NK-92 (cell line): ENCODE results near the gene DTX4.
"Not testable (repeated sequence)": the region's sequence is repeated elsewhere in the genome, so short reads cannot be mapped to it uniquely, and the experiment has no call there.

ENCODE experiments used
- DNase-seq: peaks from one replicate; lab custom pipeline; 2025; ENCODE audit not compliant: unreplicated experiment; lab: John Stamatoyannopoulos, UW

The DTX4 gene

DNA sequence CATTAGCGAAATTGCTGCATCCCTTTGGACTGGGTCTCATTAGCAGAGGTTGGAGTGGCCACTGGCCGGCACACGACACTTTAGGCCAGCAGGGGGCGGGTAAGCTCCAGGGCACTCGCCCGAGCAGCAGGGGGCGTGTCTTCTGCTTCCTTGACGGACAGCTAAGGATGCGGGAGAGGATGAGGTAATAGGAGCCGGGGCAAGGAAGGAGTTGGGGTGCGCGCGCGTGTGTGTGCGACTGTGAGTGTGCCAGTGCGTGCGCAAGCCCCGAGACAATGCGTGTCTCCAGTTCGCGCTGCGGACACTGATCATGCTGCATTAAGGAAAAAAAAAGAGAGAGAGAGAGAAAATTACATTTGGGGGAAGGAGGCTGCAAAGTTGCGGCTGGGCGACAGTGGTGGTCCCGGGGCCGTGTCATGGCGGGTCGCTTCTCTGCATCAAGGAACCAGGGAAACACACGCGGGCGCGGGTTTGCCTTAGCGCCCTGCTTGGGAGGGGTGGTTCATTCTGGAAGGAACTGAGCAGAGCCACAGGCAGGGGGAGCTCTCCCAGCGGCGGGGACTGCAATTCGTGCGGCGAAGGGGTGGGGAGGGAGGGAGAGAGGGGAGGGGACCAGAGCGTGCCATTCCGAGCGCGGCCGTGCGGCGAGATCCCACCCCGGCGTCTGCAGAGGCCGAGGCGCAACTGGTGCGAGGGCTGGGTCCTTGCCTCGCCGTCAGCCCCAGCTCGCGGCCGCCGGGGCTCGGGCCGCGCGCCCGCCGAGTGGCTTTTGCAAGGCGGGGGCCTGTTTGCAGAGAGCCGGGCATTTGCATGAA, at the start of gene DTX4:
DTX4 (plus strand) TSS at position 625 of the 815 bp plus-strand sequence. CDS start 464 bp downstream, outside the sequence.
- no peak for DNase-seq

DNA sequence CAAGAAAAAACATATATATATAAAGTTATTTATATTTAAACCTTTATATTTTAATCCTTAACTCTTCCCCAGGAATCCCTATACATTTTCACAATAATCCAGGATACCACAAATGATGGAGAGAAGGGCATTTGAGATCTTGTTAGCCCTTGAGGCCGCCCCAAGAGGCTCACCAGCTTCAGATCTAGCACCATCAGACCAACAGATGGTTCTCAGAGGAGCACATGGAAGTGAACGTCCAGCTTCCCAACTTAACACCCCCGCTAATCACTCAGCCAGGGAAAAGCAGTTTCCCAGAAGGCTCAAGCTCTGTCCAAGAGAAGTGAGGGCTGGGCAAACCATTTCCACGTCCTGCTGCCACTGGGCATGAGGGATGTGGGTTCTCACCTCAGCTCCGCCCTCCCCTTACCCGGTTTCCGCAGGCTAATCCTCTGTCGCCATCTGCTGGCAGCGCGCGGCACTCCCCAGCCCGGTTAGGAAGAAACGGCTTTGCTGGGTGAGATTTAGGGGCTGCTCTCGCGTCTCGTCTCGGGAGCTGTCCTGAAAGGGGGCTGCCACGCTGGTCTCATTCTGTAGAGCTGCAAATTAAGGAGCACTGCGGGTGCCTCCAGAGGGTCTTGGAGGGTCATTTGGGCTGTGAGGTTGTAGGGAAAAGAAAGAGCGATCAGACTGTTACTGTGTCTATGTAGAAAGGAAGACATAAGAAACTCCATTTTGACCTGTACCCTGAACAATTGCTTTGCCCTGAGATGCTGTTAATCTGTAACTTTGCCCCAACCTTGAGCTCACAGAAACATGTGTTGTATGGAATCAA, 36.1 kb upstream of the DTX4 start:
- DNase-seq = no peak

DNA sequence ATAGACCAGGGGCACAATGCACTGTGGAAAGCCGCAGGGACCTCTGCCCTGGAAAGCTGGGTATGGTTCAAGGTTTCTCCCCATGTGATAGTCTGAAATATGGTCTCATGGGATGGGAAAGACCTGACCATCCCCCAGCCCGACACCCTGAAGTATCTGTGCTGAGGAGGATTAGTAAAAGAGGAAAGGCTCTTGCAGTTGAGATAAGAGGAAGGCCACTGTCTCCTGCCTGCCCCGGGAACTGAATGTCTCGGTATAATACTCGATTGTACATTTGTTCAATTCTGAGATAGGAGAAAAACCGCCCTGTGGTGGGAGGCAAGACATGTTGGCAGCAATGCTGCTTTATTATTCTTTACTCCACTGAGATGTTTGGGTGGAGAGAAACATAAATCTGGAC, 35.4 kb upstream of the DTX4 start:
- not testable (repeated sequence) for DNase-seq

DNA sequence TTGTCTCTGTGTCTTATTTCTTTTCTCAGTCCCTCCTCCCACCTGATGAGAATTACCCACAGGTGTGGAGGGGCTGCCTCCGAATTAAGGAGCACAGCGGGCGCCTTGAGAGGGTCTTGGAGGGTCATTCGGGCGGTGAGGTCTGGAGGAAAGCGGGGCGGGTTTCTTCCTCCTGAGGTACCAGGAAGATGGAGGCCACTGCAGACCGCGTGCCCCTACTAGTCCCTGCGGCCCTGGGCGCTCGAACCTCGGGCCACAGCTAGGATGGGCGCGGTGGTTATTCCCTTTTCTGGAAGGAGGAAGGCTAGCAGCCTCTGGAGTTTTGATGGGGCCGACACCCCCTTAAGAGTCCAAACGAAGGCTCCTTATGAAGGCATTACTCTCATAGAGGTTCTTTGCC, 34.7 kb upstream of the DTX4 start:
- DNase-seq = no peak

DNA sequence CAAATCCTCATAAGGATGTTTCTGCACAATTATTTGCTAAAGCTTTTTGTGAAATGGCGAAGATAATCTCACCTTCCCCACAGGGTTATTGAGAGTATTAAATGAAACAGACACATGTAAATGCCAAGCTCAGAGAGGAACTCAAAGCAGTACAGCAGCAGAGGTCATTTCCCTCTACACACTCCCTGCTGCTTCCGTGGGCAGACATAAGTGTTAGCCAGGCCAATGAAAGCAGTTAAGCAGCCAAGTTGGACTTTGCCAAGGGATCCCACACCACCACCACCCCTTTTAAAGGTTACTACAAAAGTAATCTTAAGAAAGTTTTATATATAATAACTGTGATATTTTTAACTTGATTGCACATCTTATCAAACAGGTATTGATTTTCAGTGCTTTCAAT, 33.3 kb upstream of the DTX4 start:
- no peak for DNase-seq

DNA sequence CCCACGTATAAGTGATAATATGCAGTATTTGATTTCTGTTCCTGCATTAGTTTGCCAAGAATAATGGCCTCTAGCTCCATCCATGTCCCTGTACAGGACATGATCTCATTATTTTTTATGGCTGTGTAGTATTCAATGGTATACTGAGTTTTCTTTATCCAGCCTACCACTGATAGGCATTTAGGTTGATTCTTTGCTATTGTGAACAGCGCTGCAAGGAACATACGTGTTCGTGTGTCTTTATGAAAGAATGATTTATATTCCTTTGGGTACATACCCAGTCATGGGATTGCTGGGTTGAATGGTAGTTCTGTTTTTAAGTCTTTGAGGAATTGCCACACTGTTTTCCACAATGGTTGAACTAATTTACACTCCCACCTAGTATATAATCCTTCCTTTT, 30.7 kb upstream of the DTX4 start:
- no peak for DNase-seq

DNA sequence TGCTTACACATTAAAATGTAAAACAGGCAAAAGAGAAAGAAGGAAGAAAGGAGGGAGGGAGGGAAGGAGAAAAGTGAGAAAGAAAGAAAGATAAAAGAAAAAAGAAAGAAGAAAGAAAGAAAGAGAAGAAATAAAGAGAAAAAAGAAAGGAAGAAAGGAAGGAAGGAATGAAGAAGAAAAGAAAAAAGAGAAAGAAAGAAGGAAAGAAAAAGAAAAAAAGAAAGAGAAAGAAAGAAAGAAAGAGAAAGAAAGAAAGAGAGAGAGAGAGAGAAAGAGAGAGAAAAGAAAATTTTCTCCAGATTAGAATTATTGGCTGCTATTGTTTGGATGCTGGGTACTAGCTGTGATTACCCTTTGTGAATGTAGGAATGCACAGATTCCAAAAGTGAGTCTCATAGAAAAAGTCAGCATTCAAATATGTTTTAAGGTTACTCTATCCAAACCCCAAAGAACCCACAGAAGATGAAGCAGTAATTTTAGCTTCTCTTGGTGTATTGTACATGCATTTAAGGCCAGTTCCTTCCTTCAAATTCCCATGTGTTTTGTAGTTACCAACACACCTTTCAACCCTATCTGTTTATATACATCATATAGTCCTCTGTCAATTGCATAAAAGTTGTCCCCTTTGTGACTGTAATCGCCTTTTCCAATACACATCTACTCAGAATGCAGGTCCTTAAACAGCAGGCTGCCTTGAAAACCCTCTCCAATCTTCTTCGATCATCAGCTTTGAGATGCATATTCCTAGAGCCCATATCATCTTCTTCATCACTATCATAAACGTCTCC, 30.1 kb upstream of the DTX4 start:
- DNase-seq = no peak

DNA sequence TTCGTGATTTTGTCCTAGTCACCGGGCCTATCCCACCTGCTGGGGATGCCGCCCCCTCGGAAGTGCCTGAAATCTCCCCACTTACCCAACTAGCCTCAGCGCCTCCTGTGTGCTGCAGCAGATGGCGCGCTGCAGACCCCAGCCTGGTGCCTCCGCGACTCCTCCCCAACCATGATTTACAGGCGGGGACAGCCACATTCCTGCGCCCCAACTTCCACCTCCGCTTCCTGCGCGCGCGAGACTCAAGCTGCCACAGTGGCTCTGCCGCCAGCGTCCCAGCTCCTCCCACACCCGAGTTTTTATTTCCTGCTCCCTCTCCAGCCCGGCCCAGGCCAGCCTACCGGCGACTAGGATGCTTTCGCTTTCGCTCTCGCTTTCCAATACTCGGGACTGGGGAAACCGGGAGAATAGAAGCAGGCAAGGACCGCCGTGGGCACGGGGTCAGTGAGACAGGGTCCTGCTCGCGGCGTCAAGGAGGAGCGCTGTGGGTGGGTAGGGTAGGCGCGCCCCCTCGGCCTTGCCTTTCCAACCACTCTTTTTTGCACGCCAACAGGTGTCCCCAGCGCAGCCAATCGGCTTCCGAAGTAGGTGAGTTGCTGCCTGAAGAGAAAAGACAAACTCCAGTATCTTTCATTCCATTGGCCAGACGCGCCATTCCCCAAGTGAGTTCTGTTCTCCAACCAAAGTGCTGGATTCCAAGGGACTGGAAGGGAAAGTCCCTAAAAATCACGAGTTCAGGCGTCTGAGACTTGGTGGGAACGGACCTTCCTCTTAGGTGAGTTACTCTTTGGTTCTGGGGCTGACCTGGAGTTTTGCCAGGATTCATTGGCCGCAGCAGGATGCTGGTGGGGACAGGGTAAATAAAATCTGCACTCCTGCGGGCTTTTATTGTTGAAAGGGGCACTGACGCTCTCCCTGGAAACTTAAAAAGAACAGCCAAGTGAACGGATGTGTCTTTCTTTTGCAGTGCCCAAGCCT, 29.1 kb upstream of the DTX4 start, which contains the start of gene FAM111A:
FAM111A (plus strand) TSS at position 327 of the 978 bp plus-strand sequence. CDS start 6,017 bp downstream, outside the sequence.
- DNase-seq = no peak

DNA sequence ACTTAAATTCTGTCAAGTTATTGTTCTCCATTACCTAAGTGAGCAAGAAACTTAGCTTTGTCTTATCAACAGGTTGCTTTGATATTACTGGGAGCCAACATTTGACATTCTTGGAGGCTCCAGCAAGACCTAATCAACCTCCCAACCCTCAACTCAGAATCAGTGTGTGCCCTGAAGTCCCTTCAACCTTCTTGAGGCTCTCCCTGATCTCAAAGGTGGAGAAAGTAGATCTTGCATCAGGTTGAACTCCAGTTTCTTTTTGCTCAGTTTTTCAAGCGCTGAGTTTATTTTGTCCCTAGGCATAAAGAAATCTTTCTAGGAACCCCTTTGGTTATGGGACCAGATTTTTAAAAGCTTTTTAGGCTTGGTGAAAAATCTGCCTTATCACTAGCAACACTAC, 27.8 kb upstream of the DTX4 start:
- no peak for DNase-seq

DNA sequence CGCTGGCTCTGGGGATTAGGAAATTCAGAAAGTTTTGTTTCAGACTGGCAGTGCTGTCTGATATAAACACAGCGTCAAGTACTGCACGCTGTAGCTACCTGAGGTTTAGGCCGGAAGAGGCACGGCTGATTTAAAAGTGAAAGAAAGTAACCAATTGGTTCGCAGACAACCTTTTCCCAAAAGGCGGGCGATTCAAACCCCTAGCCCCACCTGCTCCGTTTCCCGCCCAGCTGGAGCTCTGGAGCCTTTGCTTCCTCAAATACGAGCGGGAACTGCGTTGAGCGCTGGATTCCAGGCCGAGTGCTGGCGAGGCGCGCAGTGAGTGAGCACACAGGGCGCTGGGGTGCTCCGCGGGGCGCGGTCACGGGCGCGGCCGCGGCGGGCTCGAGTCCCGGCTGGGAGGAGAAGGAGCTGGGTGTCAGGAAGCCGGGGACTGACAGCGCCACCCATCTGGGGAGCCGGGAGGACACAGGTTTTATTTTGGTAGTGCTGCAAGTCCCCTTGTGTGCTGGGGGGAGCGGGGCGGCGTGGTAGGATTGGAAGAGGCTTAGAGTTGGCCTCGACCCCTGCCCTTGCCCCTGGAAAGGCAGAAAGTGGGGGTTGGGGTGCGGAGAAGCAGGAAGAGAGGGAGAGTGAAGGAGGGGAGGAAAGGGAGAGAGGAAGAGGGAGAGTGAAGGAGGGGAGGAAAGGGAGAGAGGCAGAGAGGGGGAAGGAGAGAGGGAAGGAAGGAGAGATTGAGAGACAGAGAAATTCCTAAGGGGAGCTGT, 27.2 kb upstream of the DTX4 start:
- peak; percentile 12 for DNase-seq

DNA sequence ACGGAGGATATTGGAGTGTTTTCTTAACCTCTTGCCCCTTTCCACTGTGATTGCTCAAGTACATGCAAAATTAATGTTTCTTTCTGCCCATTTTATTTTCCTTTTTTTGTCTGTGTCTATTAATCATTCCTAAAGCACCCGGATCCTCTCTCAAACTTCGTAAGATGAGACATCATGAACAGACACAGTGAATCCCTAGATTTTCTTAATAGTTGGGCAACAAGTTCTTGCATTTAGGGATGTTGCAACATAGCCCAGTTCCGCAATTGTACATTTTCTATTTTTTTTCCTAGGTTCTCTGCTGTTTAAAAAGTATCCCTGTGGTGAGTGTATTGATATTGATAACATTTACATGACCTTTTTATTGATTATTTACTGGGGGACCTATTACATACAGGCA, 26.4 kb upstream of the DTX4 start:
- no peak for DNase-seq

DNA sequence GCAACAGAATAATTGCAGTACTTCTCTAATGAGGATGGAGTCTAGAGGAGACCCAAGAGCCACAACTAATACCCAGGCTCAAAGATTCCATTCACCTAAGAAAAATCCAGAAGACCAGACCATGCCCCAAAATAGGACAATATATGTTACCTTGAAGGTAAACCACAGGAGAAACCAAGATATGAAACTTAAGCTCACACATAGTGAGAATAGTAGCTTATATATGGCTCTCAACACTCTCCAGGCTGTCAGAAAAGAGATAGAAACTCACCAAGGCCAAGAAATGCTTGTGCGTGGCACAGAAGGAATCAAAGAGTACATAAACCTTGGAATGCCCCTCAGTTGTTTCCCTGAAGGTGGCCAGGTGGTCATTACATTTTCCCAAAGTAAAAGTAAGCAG, 20.2 kb upstream of the DTX4 start:
- DNase-seq = no peak

DNA sequence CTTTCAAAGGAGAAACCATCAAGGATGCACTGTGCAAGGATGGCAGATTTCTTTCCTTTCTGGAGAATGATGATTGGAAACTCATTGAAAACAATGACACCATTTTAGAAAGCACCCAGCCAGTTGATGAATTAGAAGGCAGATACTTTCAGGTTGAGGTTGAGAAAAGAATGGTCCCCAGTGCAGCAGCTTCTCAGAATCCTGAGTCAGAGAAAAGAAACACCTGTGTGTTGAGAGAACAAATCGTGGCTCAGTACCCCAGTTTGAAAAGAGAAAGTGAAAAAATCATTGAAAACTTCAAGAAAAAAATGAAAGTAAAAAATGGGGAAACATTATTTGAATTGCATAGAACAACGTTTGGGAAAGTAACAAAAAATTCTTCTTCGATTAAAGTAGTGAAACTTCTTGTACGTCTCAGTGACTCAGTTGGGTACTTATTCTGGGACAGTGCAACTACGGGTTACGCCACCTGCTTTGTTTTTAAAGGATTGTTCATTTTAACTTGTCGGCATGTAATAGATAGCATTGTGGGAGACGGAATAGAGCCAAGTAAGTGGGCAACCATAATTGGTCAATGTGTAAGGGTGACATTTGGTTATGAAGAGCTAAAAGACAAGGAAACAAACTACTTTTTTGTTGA, 19.5 kb upstream of the DTX4 start:
- no peak for DNase-seq

DNA sequence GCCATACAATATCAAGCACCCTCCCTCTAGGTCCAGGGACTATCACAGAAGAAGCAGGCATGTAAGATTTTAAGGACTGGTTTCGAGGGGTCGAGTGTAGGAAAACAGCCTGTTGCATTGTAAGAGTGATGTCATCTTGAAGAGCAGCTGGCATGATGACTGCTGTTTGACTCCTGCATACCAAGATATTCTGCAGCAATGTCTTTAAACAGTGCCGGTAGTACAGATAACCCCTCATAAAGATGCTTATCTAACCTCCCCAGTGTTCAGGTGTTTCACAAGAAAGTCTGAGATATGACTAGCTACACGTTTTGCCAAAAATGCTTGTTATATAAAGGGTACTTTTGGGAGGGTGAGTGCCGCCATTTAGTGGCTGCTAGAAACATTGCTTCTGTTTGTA, 17.3 kb upstream of the DTX4 start:
- no peak for DNase-seq

DNA sequence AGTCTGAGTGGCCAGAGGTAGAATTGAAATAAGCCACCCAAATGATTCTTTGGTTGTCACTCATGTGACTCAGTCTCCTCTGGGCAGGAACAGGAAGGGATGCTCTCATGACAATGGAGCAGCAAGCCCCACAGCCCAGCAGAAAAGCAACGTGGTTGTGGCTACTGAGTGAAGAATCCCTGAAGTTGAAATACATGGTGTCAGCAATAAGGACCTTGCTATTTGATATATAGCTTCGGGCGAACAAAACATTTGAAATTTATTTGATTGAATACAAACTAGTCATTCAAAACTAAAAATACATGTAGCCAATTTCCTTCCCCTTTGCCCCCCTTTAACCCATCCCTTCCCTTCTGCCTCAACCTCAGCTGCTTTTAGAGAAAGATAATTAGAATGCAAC, 14.5 kb upstream of the DTX4 start:
- no peak for DNase-seq

DNA sequence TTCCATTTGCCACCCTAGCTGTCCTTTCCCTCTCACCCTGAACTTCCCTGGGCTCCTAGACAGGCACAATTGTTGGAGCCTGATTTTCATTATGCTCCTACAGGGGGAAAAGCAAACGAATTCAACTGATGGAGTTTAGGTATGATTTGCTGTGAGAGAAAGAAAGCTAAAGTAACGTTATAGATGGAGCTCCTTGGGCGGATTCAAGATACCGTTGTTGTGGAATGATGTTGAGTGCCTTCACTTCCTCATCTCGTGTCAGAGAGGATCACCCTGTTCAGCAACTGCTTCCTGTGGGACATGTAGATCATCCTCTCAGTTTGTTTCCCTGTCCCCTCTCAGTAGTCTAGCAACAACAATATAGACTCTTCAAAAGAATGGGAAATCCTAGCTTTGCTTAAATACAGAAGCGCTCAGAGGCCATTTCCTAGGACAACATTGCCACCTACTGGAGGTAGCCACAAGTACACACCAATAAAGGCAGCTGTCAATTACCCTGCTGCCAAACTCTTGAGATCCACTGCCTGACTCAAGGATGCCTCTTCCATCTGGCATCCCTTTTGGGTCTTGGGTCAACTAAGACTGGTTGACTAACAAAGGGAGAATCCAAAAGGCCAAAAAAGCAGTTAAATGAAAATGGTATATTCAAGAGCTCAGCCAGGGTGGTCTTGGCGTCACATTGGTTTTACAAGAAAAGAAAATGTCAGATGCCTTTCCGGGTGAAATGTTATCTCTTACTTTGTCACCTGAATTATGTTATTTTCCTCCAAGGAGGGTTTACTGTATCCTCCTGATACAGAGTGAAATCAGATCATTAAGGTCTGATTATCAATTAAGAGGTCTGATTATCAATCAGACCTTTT, 13.5 kb upstream of the DTX4 start:
- DNase-seq = no peak

DNA sequence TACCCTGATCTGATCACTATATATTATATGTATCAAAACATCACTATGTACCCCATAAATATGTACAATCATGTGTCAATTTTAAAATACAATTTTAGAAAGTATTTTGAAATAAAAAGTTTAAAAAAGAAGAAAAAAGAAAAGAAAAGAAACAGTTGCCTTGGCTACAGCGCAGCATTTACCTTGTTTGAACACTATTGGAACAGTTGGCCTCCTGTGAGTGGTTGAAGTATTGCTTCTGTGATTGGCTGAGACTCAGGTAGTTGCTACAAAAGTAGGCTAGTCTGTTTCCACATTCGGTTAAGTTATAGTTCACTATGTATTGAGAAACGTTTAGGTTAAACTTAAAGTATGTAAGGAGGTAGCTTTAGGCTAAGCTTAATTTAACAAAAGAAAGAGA, 7.9 kb upstream of the DTX4 start:
- no peak for DNase-seq
